Uterine smooth muscle cell (primary cell): ENCODE measurements around the gene CTF1. TPM values are rescaled to one million over a fixed set of nuclear protein-coding genes. Genes with fewer than 3 reads are reported as not detected.

Source experiments
- total RNA-seq: library from RNA; depleted of rRNA; stranded (reverse); fragments of >200 nt; gene quantifications from 2 replicates; pipeline ENCODE4 v1.2.3, GENCODE V29; 2014

CTF1 gene, protein sequence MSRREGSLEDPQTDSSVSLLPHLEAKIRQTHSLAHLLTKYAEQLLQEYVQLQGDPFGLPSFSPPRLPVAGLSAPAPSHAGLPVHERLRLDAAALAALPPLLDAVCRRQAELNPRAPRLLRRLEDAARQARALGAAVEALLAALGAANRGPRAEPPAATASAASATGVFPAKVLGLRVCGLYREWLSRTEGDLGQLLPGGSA
- 2.2 and 3.0 TPM in 2 replicates for total RNA-seq

DNA sequence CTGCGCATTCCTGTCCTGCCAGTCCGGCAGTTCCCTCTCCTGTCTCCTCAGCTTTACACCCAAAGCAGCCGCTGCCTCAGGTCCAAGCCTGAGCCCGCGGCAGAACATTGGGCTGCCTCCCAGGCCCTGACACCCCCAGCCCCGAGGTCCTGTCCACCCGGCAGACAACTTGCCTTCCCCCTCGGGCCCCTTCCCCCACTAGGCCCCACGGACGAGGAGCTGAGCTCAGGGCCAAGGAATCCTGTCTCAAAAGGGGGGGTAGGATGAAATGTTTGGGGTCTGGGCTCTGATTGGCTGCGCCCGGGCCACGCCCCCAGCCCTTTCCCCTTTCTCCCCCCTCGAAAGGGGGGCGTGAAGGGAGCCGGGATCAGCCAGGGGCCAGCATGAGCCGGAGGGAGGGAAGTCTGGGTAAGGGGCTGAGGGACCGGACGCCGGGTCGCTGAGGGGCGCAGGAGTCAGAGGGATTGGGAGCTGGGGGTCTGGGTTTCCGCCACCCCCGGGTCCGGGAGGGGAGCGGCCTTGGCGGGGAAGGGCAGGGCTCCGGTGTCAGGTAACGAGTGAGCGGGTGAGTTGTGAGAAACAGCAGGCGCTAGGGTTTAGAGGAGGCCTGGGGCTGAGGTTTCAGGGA is at the start of gene CTF1:
Gene CTF1 (plus strand): TSS at position 354 of the 628 bp plus-strand sequence. CDS start 30 bp downstream, at position 384.

DNA sequence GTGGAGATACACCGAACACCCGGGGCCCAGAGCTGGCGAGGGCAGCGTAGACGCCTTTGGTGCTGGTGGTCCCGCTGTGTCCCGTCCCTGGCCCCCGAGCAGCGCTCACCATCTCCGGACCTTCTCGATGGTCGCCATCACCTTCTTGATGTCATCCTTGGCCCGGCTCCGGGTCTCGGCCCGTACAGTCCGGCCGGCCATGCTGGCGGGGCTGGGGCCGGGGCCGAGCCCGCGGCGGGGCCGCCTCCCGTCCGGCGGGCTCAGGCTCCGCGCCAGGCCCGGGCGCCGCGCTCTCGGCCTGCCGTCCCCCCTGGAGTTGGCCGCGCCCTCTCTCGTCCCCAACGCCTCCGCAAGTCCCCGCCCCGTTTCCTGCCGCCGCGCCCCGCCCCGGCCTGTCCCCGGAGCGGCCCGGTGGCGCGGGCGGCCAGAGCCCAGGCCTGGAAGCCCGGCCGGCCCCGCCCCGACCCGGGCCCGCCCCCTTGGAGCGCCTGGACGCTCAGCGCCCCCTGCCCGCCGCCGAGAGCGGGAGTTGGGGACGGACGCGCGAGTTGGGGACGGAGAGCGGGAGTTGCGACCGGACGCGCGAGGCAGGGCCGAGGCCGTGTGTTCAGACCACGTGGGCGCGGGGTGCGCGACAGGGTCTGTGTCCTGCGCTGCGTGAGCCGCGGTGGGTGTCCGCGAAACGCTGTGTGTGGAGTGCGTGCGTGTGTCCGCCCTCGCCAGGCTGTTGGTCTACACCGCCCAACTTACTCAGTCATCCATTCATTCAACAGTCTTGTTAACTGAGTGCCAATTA is 2.5 kb upstream of the CTF1 start, which contains the start of gene BCL7C:
Gene BCL7C (minus strand): TSS at position 334 of the 796 bp plus-strand sequence. CDS start 133 bp downstream, at position 201.

DNA sequence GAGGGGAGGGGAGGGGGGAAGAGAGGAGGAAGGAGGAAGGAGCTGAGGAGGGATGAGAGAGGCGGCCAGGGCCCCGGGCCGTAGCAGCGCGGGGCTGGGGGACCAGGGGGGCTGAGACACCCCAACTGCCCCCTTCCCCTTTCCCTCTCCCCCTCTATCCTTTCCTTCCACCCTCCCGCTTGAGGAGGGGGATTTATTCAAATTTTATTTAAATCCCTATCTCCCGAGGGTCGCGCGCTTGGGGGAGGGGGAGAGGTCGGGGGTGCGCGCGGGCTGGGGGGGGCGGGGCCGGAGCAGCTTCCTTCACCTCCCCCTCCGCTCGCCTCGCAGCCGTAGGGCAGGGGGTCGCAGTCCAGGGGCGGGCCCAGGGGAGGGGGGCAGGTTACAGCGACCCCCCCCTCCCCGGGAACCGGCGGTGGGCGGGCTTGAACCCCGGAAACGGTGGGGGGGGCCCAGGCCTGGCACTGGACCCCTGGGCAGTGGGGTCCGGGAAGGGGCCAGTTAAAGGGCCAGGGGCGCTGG is 27.2 kb downstream of the CTF1 start, which contains the start of gene FBXL19:
Gene FBXL19 (plus strand): TSS at position 19 of the 522 bp plus-strand sequence. CDS start 2,183 bp downstream, outside the sequence.

DNA sequence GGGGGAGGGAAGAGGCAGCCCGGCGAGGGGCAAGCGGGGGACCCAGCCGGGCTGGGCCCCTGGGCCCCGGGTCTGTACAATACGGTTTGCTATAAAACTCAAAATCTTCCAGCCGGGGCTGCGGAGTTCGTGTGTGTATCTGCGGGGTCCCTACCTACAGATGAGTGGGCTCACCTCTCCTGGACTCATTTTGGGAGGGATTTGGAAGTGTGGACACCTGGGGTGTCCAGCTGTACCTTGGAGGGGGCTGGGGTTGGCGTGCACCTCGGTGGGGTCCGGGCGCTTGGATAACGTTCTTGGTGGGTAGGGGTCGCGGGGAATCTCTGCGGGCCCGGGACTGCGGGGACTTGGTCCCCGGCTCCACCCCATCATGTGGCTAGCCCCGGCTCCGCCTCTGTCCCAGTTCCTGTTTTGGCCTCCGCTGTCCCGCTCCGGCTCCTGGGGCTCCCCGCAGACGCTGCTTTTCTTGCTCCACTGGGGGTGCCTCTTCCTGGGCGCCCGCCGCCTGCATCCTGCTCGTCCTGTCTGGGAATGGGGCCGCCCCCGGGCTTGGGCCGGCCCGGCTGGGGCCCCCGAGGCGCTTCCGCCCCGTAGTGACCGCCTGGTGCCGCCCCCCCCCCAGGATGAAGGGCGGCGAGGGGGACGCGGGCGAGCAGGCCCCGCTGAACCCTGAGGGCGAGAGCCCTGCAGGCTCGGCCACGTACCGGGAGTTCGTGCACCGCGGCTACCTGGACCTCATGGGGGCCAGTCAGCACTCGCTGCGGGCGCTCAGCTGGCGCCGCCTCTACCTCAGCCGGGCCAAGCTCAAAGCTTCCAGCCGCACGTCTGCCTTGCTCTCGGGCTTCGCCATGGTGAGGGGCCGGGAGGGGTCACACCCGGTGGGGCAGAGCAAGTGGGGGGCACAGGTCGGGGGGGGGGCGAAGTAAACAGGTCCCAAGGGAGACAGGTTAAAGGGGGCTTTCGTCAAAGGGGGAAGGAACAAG is 52.5 kb downstream of the CTF1 start, which contains the start of gene ORAI3:
Gene ORAI3 (plus strand): TSS at position 402 of the 983 bp plus-strand sequence. CDS start 222 bp downstream, at position 624.

Other genes starting within 250 kb of the CTF1 start
- 4.8 and 5.1 TPM in 2 replicates for gene PRR14, start 245.7 kb upstream of the CTF1 start, total RNA-seq
- 16.8 and 27.6 TPM in 2 replicates for gene FBRS, start 238.2 kb upstream of the CTF1 start, total RNA-seq
- 25.5 and 30.9 TPM in 2 replicates for gene SRCAP, start 197.4 kb upstream of the CTF1 start, total RNA-seq
- 25.4 and 31.5 TPM in 2 replicates for gene PHKG2, start 148.2 kb upstream of the CTF1 start, total RNA-seq
- gene CFAP119, start 134.6 kb upstream of the CTF1 start, total RNA-seq, result 3.4 and 3.8 TPM in 2 replicates
- gene RNF40, start 134.3 kb upstream of the CTF1 start, total RNA-seq, result 86.2 and 88.5 TPM in 2 replicates
- gene ZNF629, start 109.4 kb upstream of the CTF1 start, total RNA-seq, result 7.3 and 7.9 TPM in 2 replicates
- 51.4 and 53.5 TPM in 2 replicates for gene BCL7C, start 2.5 kb upstream of the CTF1 start, total RNA-seq
- gene FBXL19, start 27.0 kb downstream of the CTF1 start, total RNA-seq, result 20.0 and 28.0 TPM in 2 replicates
- gene ORAI3, start 52.5 kb downstream of the CTF1 start, total RNA-seq, result 24.9 and 35.2 TPM in 2 replicates
- 2.7 and 6.6 TPM in 2 replicates for gene SETD1A, start 61.1 kb downstream of the CTF1 start, total RNA-seq
- gene HSD3B7, start 88.6 kb downstream of the CTF1 start, total RNA-seq, result 28.0 and 35.6 TPM in 2 replicates
- gene STX1B, start 114.0 kb downstream of the CTF1 start, total RNA-seq, result 2.1 and 2.5 TPM in 2 replicates
- 26.0 and 31.5 TPM in 2 replicates for gene STX4, start 136.9 kb downstream of the CTF1 start, total RNA-seq
- 10.6 and 14.1 TPM in 2 replicates for gene ZNF668, start 177.6 kb downstream of the CTF1 start, total RNA-seq
- 13.9 and 15.1 TPM in 2 replicates for gene ZNF646, start 177.8 kb downstream of the CTF1 start, total RNA-seq
- gene PRSS53, start 192.3 kb downstream of the CTF1 start, total RNA-seq, result 2.7 and 3.2 TPM in 2 replicates
- 98.5 and 142 TPM in 2 replicates for gene VKORC1, start 198.2 kb downstream of the CTF1 start, total RNA-seq
- gene BCKDK, start 211.8 kb downstream of the CTF1 start, total RNA-seq, result 16.9 and 18.6 TPM in 2 replicates
- gene KAT8, start 221.1 kb downstream of the CTF1 start, total RNA-seq, result 33.6 and 37.0 TPM in 2 replicates
- not detected in 2 replicates for gene PRSS8, start 239.1 kb downstream of the CTF1 start, total RNA-seq